A549 (cell line): ENCODE results near the gene PSMD1. TPM values are rescaled to one million over a fixed set of nuclear protein-coding genes. Genes with fewer than 3 reads are reported as not detected.

Experiments used
- ATAC-seq, 2 experiments: fragments of 200-7000 bp in 1 of 2; fragments of >200 bp in 1 of 2; cut with Nextera tagmentation in 1 of 2; cut with Tn5 transposase in 1 of 2; 3 replicates each; pipeline versions ENCODE4 v1.8.0 to v1.9.1; 2018 to 2020; ENCODE audit warnings: mild to moderate bottlenecking in 1 of 2, moderate library complexity in 1 of 2
- CTCF ChIA-PET: fragments of 300-600 bp; sonication (Branson Sonifier 250); formaldehyde crosslinking; extraction: SDS; loops from one replicate; lab custom pipeline; 2021; ENCODE audit warnings: antibody characterized with exemption, inconsistent platforms; lab: Yijun Ruan, JAX
- POLR2A ChIA-PET: fragments of 350-600 bp; formaldehyde crosslinking; extraction: SDS; loops from one replicate; lab custom pipeline; 2021; ENCODE audit warnings: antibody characterized with exemption, inconsistent platforms; lab: Yijun Ruan, JAX
- DNase-seq, 2 experiments: peaks; one replicate each; pipeline versions ENCODE4 v3.0.0 to v3.0.0-alpha.2; 2011 to 2016; ENCODE audit warnings: low read depth in 1 of 2, low spot score in 1 of 2
- FAIRE-seq: peaks from 2 replicates; lab custom pipeline; 2011; peaks lifted over from hg19 to GRCh38; lab: Jason Lieb, UNC
- H3K27ac ChIP-seq, 2 experiments: fragments of >200 bp; sonication (Bioruptor Twin); formaldehyde crosslinking; 3 replicates each; pipeline ENCODE4 v1.5.1; 2016 to 2017
- H3K4me1 ChIP-seq: fragments of >200 bp; sonication (Bioruptor Twin); formaldehyde crosslinking; 3 replicates; pipeline ENCODE4 v1.6.1; 2016
- H3K4me2 ChIP-seq: fragments of >200 bp; sonication (Bioruptor Twin); formaldehyde crosslinking; 3 replicates; pipeline ENCODE4 v1.6.1; 2016
- H3K4me3 ChIP-seq: fragments of >200 bp; sonication (Bioruptor Twin); formaldehyde crosslinking; 3 replicates; pipeline ENCODE4 v1.5.1; 2016
- H3K9me3 ChIP-seq: fragments of >200 bp; sonication (Bioruptor Twin); formaldehyde crosslinking; 3 replicates; pipeline ENCODE4 v1.6.1; 2016
- BHLHE40 ChIP-seq: IDR thresholded peaks from 2 replicates; pipeline ENCODE4 v1.6.1; 2012; ENCODE audit warnings: low read depth, low read length, inconsistent platforms
- CBX2 ChIP-seq: fragments of 200-600 bp; sonication (generic); IDR thresholded peaks from 2 replicates; pipeline ENCODE4 v1.6.1; 2016; ENCODE audit warnings: low read depth, mild to moderate bottlenecking, borderline replicate concordance
- EHMT2 ChIP-seq: fragments of 200-600 bp; sonication (generic); IDR thresholded peaks from 2 replicates; pipeline ENCODE4 v1.6.1; 2016; ENCODE audit warnings: antibody characterized with exemption, low read depth, mild to moderate bottlenecking, moderate library complexity
- ESRRA ChIP-seq: fragments of 150-350 bp; IDR thresholded peaks from 2 replicates; pipeline ENCODE4 v1.6.1; 2014; ENCODE audit warnings: mild to moderate bottlenecking, low read length, borderline replicate concordance
- HDAC2 ChIP-seq: fragments of 200-600 bp; sonication (generic); IDR thresholded peaks from 2 replicates; pipeline ENCODE4 v1.6.1; 2016
- HEYL ChIP-seq: fragments of 250-450 bp; sonication (Bioruptor Pico); IDR thresholded peaks from 2 replicates; pipeline ENCODE4 v1.8.0; 2021; ENCODE audit warnings: mild to moderate bottlenecking, moderate library complexity
- HOXB5 ChIP-seq: fragments of 250-450 bp; sonication (Bioruptor Pico); IDR thresholded peaks from 2 replicates; pipeline ENCODE4 v1.5.0; 2020; ENCODE audit warnings: mild to moderate bottlenecking, moderate library complexity
- KDM5A ChIP-seq: fragments of 200-600 bp; sonication (generic); IDR thresholded peaks from 2 replicates; pipeline ENCODE4 v1.6.1; 2016; ENCODE audit warnings: antibody characterized with exemption, mild to moderate bottlenecking
- MAFK ChIP-seq: fragments of 450-650 bp; IDR thresholded peaks from 2 replicates; pipeline ENCODE4 v1.6.1; 2014; ENCODE audit not compliant: partially characterized antibody
- MAZ ChIP-seq: fragments of 150-350 bp; IDR thresholded peaks from 2 replicates; pipeline ENCODE4 v1.6.1; 2014; ENCODE audit warnings: antibody characterized with exemption, low read depth, low read length, borderline replicate concordance
- MYC ChIP-seq: IDR thresholded peaks from 2 replicates; pipeline ENCODE4 v1.6.1; 2012; ENCODE audit warnings: mild to moderate bottlenecking, inconsistent platforms, low read length, improper control_type of control experiment, borderline replicate concordance
- NFE2L2 ChIP-seq: fragments of 150-350 bp; conservative IDR thresholded peaks from 2 replicates; pipeline ENCODE4 v1.6.1; 2014; ENCODE audit warnings: low read length
- NR3C1 ChIP-seq: fragments of >200 bp; sonication (Bioruptor Twin); formaldehyde crosslinking; IDR thresholded peaks from 3 replicates; pipeline ENCODE4 v1.6.1; 2017
- PHF8 ChIP-seq: fragments of 200-600 bp; sonication (generic); IDR thresholded peaks from 2 replicates; pipeline ENCODE4 v1.6.1; 2016; ENCODE audit warnings: low read depth, mild to moderate bottlenecking, antibody characterized with exemption, moderate library complexity, borderline replicate concordance
- POLR2AphosphoS2 ChIP-seq: conservative IDR thresholded peaks from 2 replicates; pipeline ENCODE4 v1.6.1; 2012; ENCODE audit warnings: low read length, improper control_type of control experiment, inconsistent platforms
- RAD21 ChIP-seq, 2 experiments: fragments of >200 bp in 1 of 2; sonication (Bioruptor Twin) in 1 of 2; formaldehyde crosslinking in 1 of 2; IDR thresholded peaks in 1 of 2; conservative IDR thresholded peaks in 1 of 2; 2 replicates in 1 of 2; 3 replicates in 1 of 2; pipeline ENCODE4 v1.6.1; 2012 to 2018; ENCODE audit warnings: inconsistent platforms in 1 of 2
- RARB ChIP-seq: fragments of 250-450 bp; sonication (Bioruptor Pico); IDR thresholded peaks from 2 replicates; pipeline ENCODE4 v1.8.0; 2021; ENCODE audit warnings: mild to moderate bottlenecking, moderate library complexity
- RFX5 ChIP-seq: fragments of 450-650 bp; IDR thresholded peaks from 2 replicates; pipeline ENCODE4 v1.7.1; 2014; ENCODE audit warnings: antibody characterized with exemption, mild to moderate bottlenecking, moderate library complexity
- SMC3 ChIP-seq: fragments of >200 bp; sonication (Bioruptor Twin); formaldehyde crosslinking; IDR thresholded peaks from 3 replicates; pipeline ENCODE4 v1.6.1; 2018; ENCODE audit warnings: inconsistent platforms
- ZFP36 ChIP-seq: fragments of 450-650 bp; IDR thresholded peaks from 2 replicates; pipeline ENCODE4 v1.6.1; 2014; ENCODE audit warnings: borderline replicate concordance; ENCODE audit not compliant: partially characterized antibody
- ZNF302 ChIP-seq: fragments of 250-450 bp; sonication (Bioruptor Pico); IDR thresholded peaks from 2 replicates; pipeline ENCODE4 v1.9.0; 2021; ENCODE audit warnings: inconsistent platforms, mild to moderate bottlenecking, moderate library complexity
- WGBS: methylation state at CpG from one replicate; pipeline ENCODE4 v1.1.6; 2017; ENCODE audit errors: missing lambda C conversion rate; 5-methylcytosine and 5-hydroxymethylcytosine counted together
- polyA plus RNA-seq, 4 experiments: library from polyadenylated mRNA; depleted of rRNA in 3 of 4; stranded (reverse); fragments of >200 nt; fragmentation: RNase III in 1 of 4; extraction: RNeasy Plus Mini Kit Qiagen cat#74134 plus additional on column Dnase treatment in 1 of 4; gene quantifications; 2 replicates in 3 of 4; 3 replicates in 1 of 4; pipeline ENCODE4 v1.2.3, GENCODE V29; 2011 to 2017
- TF ChIP-seq, protein P1 (sequence below): fragments of 250-450 bp; sonication (Bioruptor Pico); IDR thresholded peaks from 2 replicates; pipeline ENCODE4 v1.5.0; 2020; ENCODE audit warnings: low read depth, mild to moderate bottlenecking, moderate library complexity
- TF ChIP-seq, protein P2 (sequence below): fragments of 250-450 bp; sonication (Bioruptor Pico); IDR thresholded peaks from 2 replicates; pipeline ENCODE4 v1.5.0; 2021; ENCODE audit warnings: mild to moderate bottlenecking, moderate library complexity, borderline replicate concordance
- TF ChIP-seq, protein P3 (sequence below): fragments of 200-600 bp; sonication (generic); IDR thresholded peaks from 2 replicates; pipeline ENCODE4 v1.6.1; 2016; ENCODE audit warnings: antibody characterized with exemption, mild to moderate bottlenecking, moderate library complexity
- TF ChIP-seq, protein P4 (sequence below): fragments of >200 bp; sonication (Bioruptor Twin); formaldehyde crosslinking; IDR thresholded peaks from 3 replicates; pipeline ENCODE4 v1.5.1; 2016
- TF ChIP-seq, protein P5 (sequence below): fragments of 450-650 bp; IDR thresholded peaks from 2 replicates; pipeline ENCODE4 v1.6.1; 2014; ENCODE audit warnings: antibody characterized with exemption
- TF ChIP-seq, protein P6 (sequence below): fragments of 150-350 bp; IDR thresholded peaks from 2 replicates; pipeline ENCODE4 v1.6.1; 2014; ENCODE audit warnings: low read depth, mild to moderate bottlenecking, low read length

PSMD1 gene
- polyA plus RNA-seq, 2 of the 4 experiments (the other 2 are of a cell fraction) = 122 to 248 TPM

DNA sequence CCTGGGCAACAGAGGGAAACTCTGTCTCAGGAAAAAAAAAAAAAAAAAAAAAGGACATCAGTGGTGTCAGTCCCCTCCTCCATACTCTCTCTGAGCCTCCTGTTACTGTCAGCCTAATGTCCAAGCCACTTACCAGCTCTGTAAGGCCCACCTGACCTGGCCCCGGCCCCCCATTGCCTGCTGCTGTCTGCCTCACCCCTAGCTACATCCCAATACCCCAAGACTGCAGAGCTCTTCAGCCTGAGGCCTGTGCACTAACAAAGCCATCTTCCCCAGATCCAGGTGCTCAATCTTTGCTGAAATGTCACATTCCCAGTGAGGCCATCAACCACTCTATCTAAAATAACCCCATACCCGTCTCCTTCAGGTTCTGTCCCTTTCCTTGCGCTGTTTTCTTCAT lies 147.5 kb downstream of the PSMD1 start:
- no peak for FAIRE-seq

DNA sequence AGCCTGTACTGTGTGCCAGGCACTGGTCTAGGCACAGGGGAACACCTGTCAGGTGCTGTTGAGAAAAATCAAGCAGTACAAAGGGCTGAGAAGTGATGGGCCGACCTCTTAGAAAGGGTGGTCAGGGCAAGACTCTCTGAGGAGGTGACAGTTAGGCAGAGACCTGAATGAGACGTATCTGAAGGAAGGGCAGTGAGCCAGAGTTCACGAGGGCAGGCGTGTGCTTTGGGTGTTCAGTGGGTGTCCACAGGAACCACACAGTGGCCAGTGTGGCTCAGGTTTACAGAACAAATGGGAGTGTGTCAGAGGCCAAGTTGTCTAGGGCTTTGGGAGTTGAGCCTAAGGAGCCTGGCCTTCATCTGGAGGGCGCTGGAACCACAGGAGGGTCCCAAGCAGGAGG lies 147.9 kb downstream of the PSMD1 start:
- Histone ChIP-seq H3K9me3 (no peaks in the 10 kb centered on the region), H3K4me2 (no peak overlapping the region), H3K4me1 (peaks cover 5% of the 10 kb centered on the region), H3K27ac (no peak overlapping the region), H3K4me3 (no peak overlapping the region)
- FAIRE-seq (no peak), ATAC-seq (no peak), DNase-seq (no peak)
- CTCF ChIA-PET = interaction anchor here (0.6 kb wide), 1 partner anchor 206 kb away, joined by 3 read pairs; no protein-coding TSS in a partner anchor
- TF ChIP-seq HEYL (CRISPR knock-in tag) (no peak), SMC3 (no peak), ESRRA (no peak), RAD21 (conservative IDR thresholded peaks at IDR 0.05 in 1 of 2, IDR thresholded peaks at IDR 0.05 in 1 of 2) (no peak), CBX2 (no peak), MAFK (no peak), KDM5A (no peak), RARB (CRISPR knock-in tag) (no peak), HOXB5 (CRISPR knock-in tag) (no peak), NFE2L2 (no peak)
- TF ChIP-seq, protein P1, sequence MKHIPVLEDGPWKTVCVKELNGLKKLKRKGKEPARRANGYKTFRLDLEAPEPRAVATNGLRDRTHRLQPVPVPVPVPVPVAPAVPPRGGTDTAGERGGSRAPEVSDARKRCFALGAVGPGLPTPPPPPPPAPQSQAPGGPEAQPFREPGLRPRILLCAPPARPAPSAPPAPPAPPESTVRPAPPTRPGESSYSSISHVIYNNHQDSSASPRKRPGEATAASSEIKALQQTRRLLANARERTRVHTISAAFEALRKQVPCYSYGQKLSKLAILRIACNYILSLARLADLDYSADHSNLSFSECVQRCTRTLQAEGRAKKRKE (CRISPR knock-in tag) = no peak
- TF ChIP-seq, protein P2, sequence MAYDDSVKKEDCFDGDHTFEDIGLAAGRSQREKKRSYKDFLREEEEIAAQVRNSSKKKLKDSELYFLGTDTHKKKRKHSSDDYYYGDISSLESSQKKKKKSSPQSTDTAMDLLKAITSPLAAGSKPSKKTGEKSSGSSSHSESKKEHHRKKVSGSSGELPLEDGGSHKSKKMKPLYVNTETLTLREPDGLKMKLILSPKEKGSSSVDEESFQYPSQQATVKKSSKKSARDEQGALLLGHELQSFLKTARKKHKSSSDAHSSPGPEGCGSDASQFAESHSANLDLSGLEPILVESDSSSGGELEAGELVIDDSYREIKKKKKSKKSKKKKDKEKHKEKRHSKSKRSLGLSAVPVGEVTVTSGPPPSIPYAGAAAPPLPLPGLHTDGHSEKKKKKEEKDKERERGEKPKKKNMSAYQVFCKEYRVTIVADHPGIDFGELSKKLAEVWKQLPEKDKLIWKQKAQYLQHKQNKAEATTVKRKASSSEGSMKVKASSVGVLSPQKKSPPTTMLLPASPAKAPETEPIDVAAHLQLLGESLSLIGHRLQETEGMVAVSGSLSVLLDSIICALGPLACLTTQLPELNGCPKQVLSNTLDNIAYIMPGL = no peak
- TF ChIP-seq, protein P3, sequence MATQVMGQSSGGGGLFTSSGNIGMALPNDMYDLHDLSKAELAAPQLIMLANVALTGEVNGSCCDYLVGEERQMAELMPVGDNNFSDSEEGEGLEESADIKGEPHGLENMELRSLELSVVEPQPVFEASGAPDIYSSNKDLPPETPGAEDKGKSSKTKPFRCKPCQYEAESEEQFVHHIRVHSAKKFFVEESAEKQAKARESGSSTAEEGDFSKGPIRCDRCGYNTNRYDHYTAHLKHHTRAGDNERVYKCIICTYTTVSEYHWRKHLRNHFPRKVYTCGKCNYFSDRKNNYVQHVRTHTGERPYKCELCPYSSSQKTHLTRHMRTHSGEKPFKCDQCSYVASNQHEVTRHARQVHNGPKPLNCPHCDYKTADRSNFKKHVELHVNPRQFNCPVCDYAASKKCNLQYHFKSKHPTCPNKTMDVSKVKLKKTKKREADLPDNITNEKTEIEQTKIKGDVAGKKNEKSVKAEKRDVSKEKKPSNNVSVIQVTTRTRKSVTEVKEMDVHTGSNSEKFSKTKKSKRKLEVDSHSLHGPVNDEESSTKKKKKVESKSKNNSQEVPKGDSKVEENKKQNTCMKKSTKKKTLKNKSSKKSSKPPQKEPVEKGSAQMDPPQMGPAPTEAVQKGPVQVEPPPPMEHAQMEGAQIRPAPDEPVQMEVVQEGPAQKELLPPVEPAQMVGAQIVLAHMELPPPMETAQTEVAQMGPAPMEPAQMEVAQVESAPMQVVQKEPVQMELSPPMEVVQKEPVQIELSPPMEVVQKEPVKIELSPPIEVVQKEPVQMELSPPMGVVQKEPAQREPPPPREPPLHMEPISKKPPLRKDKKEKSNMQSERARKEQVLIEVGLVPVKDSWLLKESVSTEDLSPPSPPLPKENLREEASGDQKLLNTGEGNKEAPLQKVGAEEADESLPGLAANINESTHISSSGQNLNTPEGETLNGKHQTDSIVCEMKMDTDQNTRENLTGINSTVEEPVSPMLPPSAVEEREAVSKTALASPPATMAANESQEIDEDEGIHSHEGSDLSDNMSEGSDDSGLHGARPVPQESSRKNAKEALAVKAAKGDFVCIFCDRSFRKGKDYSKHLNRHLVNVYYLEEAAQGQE = no peak
- TF ChIP-seq, protein P4, sequence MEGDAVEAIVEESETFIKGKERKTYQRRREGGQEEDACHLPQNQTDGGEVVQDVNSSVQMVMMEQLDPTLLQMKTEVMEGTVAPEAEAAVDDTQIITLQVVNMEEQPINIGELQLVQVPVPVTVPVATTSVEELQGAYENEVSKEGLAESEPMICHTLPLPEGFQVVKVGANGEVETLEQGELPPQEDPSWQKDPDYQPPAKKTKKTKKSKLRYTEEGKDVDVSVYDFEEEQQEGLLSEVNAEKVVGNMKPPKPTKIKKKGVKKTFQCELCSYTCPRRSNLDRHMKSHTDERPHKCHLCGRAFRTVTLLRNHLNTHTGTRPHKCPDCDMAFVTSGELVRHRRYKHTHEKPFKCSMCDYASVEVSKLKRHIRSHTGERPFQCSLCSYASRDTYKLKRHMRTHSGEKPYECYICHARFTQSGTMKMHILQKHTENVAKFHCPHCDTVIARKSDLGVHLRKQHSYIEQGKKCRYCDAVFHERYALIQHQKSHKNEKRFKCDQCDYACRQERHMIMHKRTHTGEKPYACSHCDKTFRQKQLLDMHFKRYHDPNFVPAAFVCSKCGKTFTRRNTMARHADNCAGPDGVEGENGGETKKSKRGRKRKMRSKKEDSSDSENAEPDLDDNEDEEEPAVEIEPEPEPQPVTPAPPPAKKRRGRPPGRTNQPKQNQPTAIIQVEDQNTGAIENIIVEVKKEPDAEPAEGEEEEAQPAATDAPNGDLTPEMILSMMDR = no peak
- POLR2A ChIA-PET = no interaction called here
- 89% methylated on average over 5 of the region's 5 CpGs for WGBS

More for the DNA sequence above, 147.5 kb downstream of the PSMD1 start:
- ChIA-PET CTCF (interaction anchor here (0.6 kb wide), 1 partner anchor 207 kb away, joined by 3 read pairs; no protein-coding TSS in a partner anchor), POLR2A (no interaction called here)
- Histone ChIP-seq H3K4me2 (no peak overlapping the region), H3K27ac (no peak overlapping the region), H3K4me1 (peaks cover 9% of the 10 kb centered on the region), H3K4me3 (no peak overlapping the region), H3K9me3 (no peaks in the 10 kb centered on the region)
- WGBS = 80% methylated on average over 3 of the region's 3 CpGs
- ATAC-seq = no peak
- TF ChIP-seq RFX5 = no peak
- no peak for TF ChIP-seq POLR2AphosphoS2
- TF ChIP-seq PHF8 = no peak
- TF ChIP-seq ZFP36 = no peak
- TF ChIP-seq, protein P5, sequence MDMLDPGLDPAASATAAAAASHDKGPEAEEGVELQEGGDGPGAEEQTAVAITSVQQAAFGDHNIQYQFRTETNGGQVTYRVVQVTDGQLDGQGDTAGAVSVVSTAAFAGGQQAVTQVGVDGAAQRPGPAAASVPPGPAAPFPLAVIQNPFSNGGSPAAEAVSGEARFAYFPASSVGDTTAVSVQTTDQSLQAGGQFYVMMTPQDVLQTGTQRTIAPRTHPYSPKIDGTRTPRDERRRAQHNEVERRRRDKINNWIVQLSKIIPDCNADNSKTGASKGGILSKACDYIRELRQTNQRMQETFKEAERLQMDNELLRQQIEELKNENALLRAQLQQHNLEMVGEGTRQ = no peak
- TF ChIP-seq RAD21 (conservative IDR thresholded peaks at IDR 0.05 in 1 of 2, IDR thresholded peaks at IDR 0.05 in 1 of 2) = no peak
- TF ChIP-seq HDAC2 = no peak
- no peak for TF ChIP-seq ZNF302 (CRISPR knock-in tag)
- no peak for TF ChIP-seq MAFK
- no peak for TF ChIP-seq NR3C1
- no peak for TF ChIP-seq MYC
- TF ChIP-seq EHMT2 = no peak
- no peak for TF ChIP-seq MAZ
- no peak for TF ChIP-seq BHLHE40
- no peak for TF ChIP-seq CBX2
- TF ChIP-seq, protein P6, sequence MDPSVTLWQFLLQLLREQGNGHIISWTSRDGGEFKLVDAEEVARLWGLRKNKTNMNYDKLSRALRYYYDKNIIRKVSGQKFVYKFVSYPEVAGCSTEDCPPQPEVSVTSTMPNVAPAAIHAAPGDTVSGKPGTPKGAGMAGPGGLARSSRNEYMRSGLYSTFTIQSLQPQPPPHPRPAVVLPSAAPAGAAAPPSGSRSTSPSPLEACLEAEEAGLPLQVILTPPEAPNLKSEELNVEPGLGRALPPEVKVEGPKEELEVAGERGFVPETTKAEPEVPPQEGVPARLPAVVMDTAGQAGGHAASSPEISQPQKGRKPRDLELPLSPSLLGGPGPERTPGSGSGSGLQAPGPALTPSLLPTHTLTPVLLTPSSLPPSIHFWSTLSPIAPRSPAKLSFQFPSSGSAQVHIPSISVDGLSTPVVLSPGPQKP = no peak
- no peak for DNase-seq
